ENCODE data around the gene EPB41L4A.
A peak's percentile ranks its signal among the peaks of the same experiment; 100 is the strongest.
"Not testable (repeated sequence)": the region's sequence is repeated elsewhere in the genome, so short reads cannot be mapped to it uniquely, and the experiment has no call there.

EPB41L4A gene

DNA sequence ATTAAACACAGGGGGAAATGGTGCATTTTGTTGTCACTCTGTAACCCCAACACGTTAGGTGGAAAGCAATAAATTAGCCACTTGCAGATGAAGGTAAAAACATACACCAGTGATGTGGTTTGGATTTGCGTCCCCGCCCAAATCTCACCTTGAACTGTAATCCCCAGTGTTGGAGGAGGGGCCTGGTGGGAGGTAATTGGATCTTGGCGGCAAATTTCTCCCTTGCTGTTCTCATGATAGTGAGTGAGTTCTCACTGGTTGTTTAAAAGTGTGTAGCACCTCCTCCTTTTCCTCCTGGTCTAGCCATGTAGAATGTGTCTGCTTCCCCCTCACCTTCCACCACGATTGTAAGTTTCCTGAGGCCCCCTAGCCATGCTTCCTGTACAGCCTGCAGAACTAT, 17.2 kb downstream of the EPB41L4A start:
- no peak for DNase-seq (ENCODE audit: low read depth)

DNA sequence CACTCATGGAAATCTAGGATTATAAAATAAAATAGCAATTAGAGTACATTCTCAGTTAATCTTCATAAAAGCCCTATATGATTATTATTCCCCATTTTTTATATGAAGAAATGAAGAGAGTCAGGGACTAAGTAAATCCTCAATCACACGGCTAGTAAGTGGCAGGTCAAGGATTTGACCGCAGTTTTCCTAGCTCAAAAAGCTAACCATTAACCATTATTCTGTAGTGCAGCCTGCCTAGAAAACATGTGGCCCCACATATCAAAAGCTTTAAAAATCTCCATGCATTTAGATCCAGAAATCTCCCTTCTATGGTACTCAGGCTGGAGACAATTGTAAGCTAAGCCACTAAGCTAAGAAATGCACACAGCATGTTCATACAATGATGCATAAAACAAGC, 21.4 kb downstream of the EPB41L4A start:
- no peak for DNase-seq (ENCODE audit: low read depth)

- DNase-seq (ENCODE audit: low read depth): no peak
Observed at GRCh38 chr5:112396430-112396829, 22.6 kb downstream of the EPB41L4A start.

DNA sequence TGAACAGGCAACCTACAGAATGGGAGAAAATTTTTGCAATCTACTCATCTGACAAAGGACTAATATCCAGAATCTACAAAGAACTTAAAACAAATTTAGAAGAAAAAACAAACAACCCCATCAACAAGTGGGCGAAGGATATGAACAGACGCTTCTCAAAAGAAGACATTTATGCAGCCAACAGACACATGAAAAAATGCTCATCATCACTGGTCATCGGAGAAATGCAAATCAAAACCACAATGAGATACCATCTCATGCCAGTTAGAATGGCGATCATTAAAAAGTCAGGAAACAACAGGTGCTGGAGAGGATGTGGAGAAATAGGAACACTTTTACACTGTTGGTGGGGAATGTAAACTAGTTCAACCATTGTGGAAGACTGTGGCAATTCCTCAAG, 23.8 kb downstream of the EPB41L4A start:
- DNase-seq (ENCODE audit: low read depth): not testable (repeated sequence)

DNA sequence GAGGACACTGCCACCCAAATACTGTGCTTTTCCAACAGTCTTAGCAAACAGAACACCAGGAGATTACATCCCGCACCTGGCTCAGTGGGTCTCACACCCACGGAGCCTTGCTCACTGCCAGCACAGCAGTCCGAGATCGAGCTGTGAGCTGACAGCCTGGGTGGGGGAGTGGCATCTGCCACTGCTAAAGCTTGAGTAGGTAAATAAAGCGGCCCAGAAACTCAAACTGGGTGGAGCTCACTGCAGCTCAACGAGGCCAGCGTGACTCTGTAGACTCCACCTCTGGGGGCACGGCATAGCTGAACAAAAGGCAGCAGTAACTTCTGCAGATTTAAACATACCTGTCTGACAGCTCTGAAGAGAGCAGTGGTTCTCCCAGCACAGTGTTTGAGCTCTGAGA, 28.8 kb downstream of the EPB41L4A start:
- no peak for DNase-seq (ENCODE audit: low read depth)

DNA sequence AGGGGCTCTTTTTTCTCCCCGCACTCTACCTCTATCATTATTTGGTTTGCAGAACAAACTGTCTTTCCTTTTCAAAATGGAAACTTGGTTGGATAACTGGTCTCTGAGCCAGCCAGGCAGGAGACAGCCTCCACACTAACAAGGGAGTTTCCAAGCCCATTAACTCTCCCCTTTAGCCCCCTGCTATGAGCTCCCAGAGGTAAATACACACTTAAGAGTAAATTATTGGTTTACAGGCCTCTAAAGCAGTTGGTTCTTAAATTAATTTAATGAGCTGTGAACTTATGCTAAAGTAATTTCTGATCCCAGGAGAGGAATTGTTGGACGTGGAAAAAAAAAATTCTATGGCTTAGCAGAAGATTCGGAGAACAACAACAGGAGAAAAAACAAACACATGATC, 30.3 kb downstream of the EPB41L4A start:
- DNase-seq (ENCODE audit: low read depth): no peak

GRCh38 chr5:112388074-112388473, 31.0 kb downstream of the EPB41L4A start:
- DNase-seq (ENCODE audit: low read depth): no peak

- DNase-seq (ENCODE audit: low read depth): no peak
Observed at GRCh38 chr5:112386766-112387165, 32.3 kb downstream of the EPB41L4A start.

GRCh38 chr5:112385969-112386368, 33.1 kb downstream of the EPB41L4A start:
- DNase-seq (ENCODE audit: low read depth): no peak

- no peak for DNase-seq (ENCODE audit: low read depth)
Observed at GRCh38 chr5:112385566-112385965, 33.5 kb downstream of the EPB41L4A start.

DNA sequence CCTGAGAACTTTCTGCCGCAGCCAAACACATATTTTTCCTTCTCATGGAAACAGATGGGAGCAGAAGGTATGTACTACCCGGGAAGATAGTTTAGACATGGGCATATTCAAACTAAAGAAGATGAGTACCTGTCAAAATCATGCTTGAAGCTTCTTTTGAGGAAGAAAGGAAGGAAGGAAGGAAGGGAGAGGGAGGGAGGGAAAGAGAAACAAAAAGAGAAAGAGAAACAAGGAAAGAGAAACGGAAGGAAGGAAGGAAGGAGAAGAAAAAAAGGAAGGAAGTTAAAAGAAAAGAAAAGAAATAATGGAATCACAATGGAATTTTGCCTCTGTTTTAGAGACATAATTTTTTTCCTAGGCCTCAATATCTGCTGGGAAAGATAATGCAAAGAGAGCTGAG, 34.6 kb downstream of the EPB41L4A start:
- DNase-seq (ENCODE audit: low read depth): no peak

GRCh38 chr5:112382886-112383285, 36.2 kb downstream of the EPB41L4A start:
- DNase-seq (ENCODE audit: low read depth): no peak

- DNase-seq (ENCODE audit: low read depth): no peak
Observed at GRCh38 chr5:112381521-112381920, 37.6 kb downstream of the EPB41L4A start.

DNA sequence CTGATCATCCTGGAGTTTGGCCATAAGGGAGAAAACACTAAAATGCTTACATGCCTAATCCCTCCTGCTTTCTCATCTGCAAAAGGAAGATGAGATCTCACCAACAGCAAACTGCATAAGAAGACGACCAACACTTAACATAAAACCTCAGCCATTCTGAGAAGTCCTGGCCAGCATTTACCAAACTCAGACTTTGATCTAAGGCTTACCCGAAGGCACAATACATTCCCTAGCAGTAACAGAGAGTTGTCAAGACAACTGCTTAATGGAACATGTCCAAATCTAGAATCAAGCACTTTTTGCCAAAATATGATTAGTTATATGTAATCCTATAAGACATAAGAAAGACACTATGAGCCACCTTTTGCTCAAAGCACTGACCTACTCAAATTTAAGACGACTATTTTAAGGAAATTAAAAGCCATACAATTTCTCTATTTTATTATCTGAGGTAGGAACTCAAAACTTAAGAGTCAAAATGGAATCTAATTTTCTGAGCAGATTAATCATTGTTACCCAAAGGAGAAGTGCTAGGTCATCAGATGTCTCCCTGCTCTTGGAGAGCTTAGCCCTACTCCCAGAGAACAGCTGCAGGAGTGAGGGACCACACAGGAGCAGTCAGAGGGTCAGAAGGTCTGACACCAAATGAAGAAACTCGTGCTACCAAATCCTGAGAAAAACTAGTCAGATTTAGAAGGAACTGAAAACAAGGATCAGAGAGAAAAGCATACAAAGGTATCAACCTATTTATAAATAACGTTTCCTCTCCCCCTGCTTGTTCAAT, 39.3 kb downstream of the EPB41L4A start:
- no peak for DNase-seq (ENCODE audit: low read depth)

GRCh38 chr5:112374818-112375217, 44.3 kb downstream of the EPB41L4A start:
- DNase-seq (ENCODE audit: low read depth): no peak

- no peak for DNase-seq (ENCODE audit: low read depth)
Observed at GRCh38 chr5:112374356-112374755, 44.7 kb downstream of the EPB41L4A start.

GRCh38 chr5:112373885-112374284, 45.2 kb downstream of the EPB41L4A start:
- DNase-seq (ENCODE audit: low read depth): no peak

GRCh38 chr5:112372543-112372942, 46.5 kb downstream of the EPB41L4A start:
- DNase-seq (ENCODE audit: low read depth): no peak

GRCh38 chr5:112371067-112371466, 48.0 kb downstream of the EPB41L4A start:
- DNase-seq (ENCODE audit: low read depth): no peak

DNA sequence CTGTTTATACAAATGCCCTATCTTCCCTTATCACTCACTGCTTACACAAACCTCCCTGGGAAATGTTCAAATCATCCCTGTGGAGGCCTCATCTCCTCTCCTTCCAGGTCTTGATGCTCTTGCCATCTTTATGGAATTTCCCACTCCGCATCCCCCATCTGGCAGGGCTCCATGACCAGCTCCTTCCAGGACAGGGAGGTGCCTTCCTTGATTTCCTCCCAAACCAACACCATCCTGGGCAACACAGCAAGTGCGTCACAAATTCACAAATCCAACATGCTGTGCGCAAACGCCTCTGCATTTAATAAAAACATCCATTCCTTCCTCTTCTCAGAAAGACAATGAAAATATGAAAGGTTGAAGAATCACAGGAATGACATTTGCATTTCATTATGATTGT, 51.7 kb downstream of the EPB41L4A start:
- no peak for DNase-seq (ENCODE audit: low read depth)

- DNase-seq (ENCODE audit: low read depth): peak; percentile 3
Observed at GRCh38 chr5:112366987-112367386, 52.1 kb downstream of the EPB41L4A start.

DNA sequence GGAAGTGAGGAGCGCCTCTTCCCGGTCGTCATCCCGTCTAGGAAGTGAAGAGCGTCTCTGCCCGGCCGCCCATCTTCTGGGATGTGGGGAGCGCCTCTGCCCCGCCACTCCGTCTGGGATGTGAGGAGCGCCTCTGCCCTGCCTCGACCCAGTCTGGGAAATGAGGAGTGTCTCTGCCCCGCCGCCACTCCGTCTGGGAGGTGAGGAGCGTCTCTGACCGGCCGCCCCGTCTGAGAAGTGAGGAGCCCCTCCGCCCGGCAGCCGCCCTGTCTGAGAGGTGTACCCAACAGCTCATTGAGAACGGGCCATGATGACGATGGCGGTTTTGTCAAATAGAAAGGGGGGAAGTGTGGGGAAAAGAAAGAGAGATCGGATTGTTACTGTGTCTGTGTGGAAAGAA, 58.3 kb downstream of the EPB41L4A start:
- DNase-seq (ENCODE audit: low read depth): not testable (repeated sequence)

GRCh38 chr5:112356178-112356956, 62.7 kb downstream of the EPB41L4A start:
- DNase-seq (ENCODE audit: low read depth): no peak
